CD4-positive, alpha-beta T cell treated with Interleukin-15 for 1 hour (primary cell): Measurements from ENCODE around the gene KISS1R.
"Not testable (repeated sequence)": the region's sequence is repeated elsewhere in the genome, so short reads cannot be mapped to it uniquely, and the experiment has no call there.

ENCODE experiments used
- DNase-seq: peaks from one replicate; pipeline ENCODE4 v3.0.0-alpha.2; 2020

Gene KISS1R

GRCh38 chr19:955803-956765 lies 39.0 kb downstream of the KISS1R start:
- no peak for DNase-seq

GRCh38 chr19:956766-957440 lies 39.8 kb downstream of the KISS1R start:
- DNase-seq = no peak

DNA sequence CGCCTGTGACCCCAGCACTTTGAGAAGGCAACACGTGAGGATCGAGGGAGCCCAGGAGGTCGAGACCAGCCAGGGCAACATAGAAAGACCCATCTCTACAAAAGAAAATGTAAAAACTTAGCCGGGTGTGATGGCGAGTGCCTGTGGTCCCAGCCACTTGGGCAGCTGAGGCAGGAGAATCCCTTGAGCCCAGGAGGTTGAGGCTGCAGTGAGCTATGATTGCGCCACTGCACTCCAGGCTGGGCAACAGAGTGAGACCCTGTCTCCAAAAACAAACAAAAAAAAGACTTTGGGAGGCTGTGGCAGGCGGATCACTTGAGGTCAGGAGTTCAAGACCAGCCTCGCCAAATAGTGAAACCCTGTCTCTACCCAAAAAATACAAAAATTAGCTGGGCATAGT lies 40.4 kb downstream of the KISS1R start:
- DNase-seq = not testable (repeated sequence)

DNA sequence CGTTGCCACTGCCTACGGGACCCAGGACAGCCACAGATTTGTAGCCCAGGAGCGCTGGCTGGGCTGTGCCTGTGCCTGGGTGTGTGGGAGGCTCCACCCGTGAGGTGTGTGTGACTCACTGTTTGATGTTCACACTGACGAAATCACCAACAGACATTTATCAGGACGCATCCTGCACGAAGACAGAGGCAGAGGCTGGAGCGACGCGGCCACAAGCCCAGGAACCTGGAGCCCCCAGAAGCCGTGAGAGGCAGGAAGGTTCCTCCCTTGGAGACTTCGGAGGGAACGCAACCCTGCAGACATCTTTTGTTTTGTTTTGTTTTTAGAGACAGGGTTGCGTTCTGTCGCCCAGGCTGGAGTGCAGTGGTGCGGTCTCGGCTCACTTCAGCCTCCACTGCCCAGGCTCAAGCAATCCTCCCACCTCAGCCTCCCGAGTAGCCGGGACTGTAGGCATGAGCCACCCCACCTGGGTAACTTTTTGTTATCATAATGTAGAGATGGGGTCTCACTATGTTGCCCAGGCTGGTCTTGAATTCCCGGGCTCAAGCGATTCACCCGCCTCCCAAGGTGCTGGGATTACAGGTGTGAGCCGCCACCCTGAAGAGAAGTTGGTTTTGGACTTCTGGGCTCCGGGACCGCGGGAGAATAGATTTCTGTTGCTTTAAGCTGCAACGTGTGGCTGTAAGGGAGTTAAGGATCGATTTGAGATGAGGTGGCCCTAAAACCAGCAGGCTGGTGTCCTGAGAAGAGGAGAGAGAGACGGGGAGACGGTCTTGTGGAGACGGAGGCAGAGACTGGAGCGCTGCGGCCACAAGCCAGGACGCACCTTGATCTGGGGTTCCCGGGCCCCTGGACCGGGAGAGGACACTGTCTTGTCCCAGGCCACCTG lies 42.1 kb downstream of the KISS1R start:
- no peak for DNase-seq

DNA sequence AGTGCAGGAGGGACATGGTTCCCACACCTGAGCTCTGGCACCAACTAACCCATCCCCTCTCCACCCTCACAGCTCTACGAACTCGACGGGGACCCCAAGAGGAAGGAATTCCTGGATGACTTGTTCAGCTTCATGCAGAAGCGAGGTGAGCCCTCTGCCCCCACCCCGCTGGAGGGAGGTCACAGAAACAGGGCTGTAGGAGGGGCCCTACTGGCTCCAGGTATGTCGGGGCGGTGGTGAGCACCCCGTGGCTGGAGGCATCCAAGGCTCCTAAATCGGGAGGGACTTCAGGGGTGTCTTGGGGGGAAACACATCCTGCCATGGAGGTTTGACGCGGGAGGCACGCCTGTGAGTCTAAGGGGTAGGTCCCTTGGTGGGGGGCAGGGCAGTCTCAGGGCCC lies 42.9 kb downstream of the KISS1R start:
- DNase-seq = no peak

GRCh38 chr19:960601-960938 lies 43.4 kb downstream of the KISS1R start:
- DNase-seq = no peak

- DNase-seq = no peak
These were observed 44.9 kb downstream of the KISS1R start for GRCh38 chr19:961866-962620.

GRCh38 chr19:962683-963400 lies 45.7 kb downstream of the KISS1R start:
- DNase-seq = no peak

DNA sequence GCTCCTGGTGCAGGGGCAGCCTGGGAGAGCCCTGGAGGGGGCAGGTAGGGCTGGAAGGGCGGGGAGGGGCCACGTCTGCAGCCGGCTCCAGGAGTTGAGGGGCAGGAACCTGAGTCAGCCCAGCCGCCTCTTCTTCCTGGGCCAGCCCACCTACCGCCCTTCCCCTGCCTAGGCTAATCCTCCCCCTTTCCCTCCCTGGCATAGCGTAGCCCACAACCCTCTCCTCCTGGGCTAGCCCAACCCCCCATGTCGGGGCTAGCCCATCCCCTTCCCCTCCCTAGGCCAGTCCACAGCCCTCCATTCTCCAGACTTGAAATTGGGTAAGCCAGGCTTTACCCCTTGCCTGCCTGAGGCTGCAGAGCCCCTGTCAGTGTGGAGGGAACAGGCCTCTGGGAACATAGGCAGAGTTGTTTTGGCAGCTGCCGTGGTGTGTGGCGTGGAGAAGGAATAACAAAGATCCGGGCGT lies 46.4 kb downstream of the KISS1R start:
- DNase-seq = no peak

GRCh38 chr19:964116-964520 lies 47.0 kb downstream of the KISS1R start:
- no peak for DNase-seq

GRCh38 chr19:964761-965694 lies 47.9 kb downstream of the KISS1R start:
- no peak for DNase-seq

- no peak for DNase-seq
These were observed 49.5 kb downstream of the KISS1R start for GRCh38 chr19:966485-967088.
